HG03095 (cell line): ENCODE data around the gene PRR33.

Source experiments
- ATAC-seq: cut with Tn5 transposase; IDR thresholded peaks from one replicate; pipeline ENCODE4 v1.9.1; 2021; ENCODE audit warnings: moderate library complexity; ENCODE audit not compliant: unreplicated experiment

PRR33 gene

GRCh38 chr11:1928470-1928890, 36.8 kb upstream of the PRR33 start:
- ATAC-seq = no peak

GRCh38 chr11:1927848-1928469, 36.3 kb upstream of the PRR33 start:
- ATAC-seq = no peak

GRCh38 chr11:1927026-1927847, 35.5 kb upstream of the PRR33 start:
- no peak for ATAC-seq

GRCh38 chr11:1926156-1927025, 34.7 kb upstream of the PRR33 start:
- ATAC-seq = no peak

- ATAC-seq = no peak
Measured at GRCh38 chr11:1925373-1926155, 33.9 kb upstream of the PRR33 start.

- no peak for ATAC-seq
Measured at GRCh38 chr11:1924646-1925372, 33.1 kb upstream of the PRR33 start.

GRCh38 chr11:1924181-1924580, 32.5 kb upstream of the PRR33 start:
- no peak for ATAC-seq

GRCh38 chr11:1923201-1923956, 31.7 kb upstream of the PRR33 start:
- no peak for ATAC-seq

GRCh38 chr11:1922481-1923081, 30.9 kb upstream of the PRR33 start:
- no peak for ATAC-seq

- no peak for ATAC-seq
Measured at GRCh38 chr11:1921574-1922141, 30.0 kb upstream of the PRR33 start.

- no peak for ATAC-seq
Measured at GRCh38 chr11:1920909-1921573, 29.3 kb upstream of the PRR33 start.

GRCh38 chr11:1920128-1920908, 28.6 kb upstream of the PRR33 start:
- no peak for ATAC-seq

- ATAC-seq = no peak
Measured at GRCh38 chr11:1919391-1920127, 27.9 kb upstream of the PRR33 start, which contains the start of gene TNNT3. Gene TNNT3, plus strand, starts transcription at chr11:1919703. Its CDS starts 3,172 bp downstream, at chr11:1922875.

GRCh38 chr11:1918436-1919315, 27.0 kb upstream of the PRR33 start:
- no peak for ATAC-seq
